GM19193 (cell line): ENCODE data around the gene UVSSA.

Experiments used
- POLR2A ChIP-seq: IDR thresholded peaks from 4 replicates; pipeline ENCODE4 v1.6.1; 2011; ENCODE audit not compliant: insufficient read depth, insufficient read length; ENCODE audit errors: extremely low read depth

UVSSA gene

GRCh38 chr4:1346781-1347409, at the start of gene UVSSA:
TSS of gene UVSSA (plus strand) at chr4:1347208. CDS start at chr4:1348092, 884 bp downstream.
- peak; percentile 60 for TF ChIP-seq POLR2A

- no peak for TF ChIP-seq POLR2A
These were observed 49.3 kb upstream of the UVSSA start for GRCh38 chr4:1297456-1298325.

- no peak for TF ChIP-seq POLR2A
These were observed 48.5 kb upstream of the UVSSA start for GRCh38 chr4:1298461-1298860.

- no peak for TF ChIP-seq POLR2A
These were observed 47.6 kb upstream of the UVSSA start for GRCh38 chr4:1299301-1299860.

GRCh38 chr4:1300466-1301455, 46.2 kb upstream of the UVSSA start:
- TF ChIP-seq POLR2A: no peak

GRCh38 chr4:1302159-1302558, 44.8 kb upstream of the UVSSA start:
- no peak for TF ChIP-seq POLR2A

- no peak for TF ChIP-seq POLR2A
These were observed 41.7 kb upstream of the UVSSA start for GRCh38 chr4:1305261-1305711.

GRCh38 chr4:1305781-1306455, 41.1 kb upstream of the UVSSA start:
- no peak for TF ChIP-seq POLR2A

- TF ChIP-seq POLR2A: peak; percentile 19
These were observed 38.9 kb upstream of the UVSSA start for GRCh38 chr4:1307951-1308735.

- no peak for TF ChIP-seq POLR2A
These were observed 37.6 kb upstream of the UVSSA start for GRCh38 chr4:1309261-1310010.

- TF ChIP-seq POLR2A: no peak
These were observed 36.8 kb upstream of the UVSSA start for GRCh38 chr4:1310031-1310795.

GRCh38 chr4:1310796-1311631, 36.0 kb upstream of the UVSSA start:
- TF ChIP-seq POLR2A: no peak
